ENCODE measurements around the gene MEGF11.

The MEGF11 gene

DNA sequence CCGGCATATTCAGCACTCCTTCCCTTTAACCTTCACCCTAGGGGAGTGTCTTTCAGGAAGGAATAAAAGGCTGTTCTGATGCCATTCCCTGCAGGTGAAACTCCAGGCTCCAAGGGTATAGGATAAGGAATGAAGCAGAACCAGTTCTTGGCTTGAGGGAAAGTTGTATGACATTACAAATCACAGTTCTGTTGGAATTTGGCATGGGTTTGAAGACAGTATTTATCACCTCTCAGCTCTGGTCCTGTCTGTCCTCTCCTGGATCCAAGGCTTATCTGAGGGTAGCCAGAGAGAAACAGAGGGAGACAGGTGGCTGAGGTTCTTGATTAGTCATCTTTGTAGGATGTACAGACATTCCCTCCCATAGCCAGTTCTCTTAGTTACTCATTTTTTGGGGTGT, 347.2 kb downstream of the MEGF11 start:
- no peak for TF ChIP-seq GATA3 (IDR thresholded peaks at IDR 0.05; ENCODE audit: low read depth, low read length)
- no peak for TF ChIP-seq GATA2 (IDR thresholded peaks at IDR 0.05; ENCODE audit: low read depth, low read length)

DNA sequence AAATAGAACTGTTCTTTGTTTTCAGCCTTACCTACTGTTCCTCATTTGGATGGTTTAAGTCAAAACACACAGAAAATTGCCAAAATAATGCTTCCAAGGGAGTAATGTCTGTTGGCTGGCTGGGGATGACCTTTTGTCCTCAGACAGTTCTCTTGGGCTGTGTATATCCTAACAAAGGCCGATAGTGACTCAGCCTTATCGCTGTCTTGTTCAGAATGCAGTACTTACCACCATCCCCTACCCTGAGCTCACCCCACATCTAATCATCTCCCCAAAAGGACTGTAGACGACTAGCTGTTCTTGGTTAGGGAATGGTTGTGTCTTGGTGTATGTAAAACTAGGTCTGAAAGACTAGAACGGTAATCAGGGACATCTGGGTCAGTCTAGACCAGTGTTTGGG, 349.2 kb downstream of the MEGF11 start:
- TF ChIP-seq GATA3 (IDR thresholded peaks at IDR 0.05; ENCODE audit: low read depth, low read length) (no peak), GATA2 (IDR thresholded peaks at IDR 0.05; ENCODE audit: low read depth, low read length) (no peak)

DNA sequence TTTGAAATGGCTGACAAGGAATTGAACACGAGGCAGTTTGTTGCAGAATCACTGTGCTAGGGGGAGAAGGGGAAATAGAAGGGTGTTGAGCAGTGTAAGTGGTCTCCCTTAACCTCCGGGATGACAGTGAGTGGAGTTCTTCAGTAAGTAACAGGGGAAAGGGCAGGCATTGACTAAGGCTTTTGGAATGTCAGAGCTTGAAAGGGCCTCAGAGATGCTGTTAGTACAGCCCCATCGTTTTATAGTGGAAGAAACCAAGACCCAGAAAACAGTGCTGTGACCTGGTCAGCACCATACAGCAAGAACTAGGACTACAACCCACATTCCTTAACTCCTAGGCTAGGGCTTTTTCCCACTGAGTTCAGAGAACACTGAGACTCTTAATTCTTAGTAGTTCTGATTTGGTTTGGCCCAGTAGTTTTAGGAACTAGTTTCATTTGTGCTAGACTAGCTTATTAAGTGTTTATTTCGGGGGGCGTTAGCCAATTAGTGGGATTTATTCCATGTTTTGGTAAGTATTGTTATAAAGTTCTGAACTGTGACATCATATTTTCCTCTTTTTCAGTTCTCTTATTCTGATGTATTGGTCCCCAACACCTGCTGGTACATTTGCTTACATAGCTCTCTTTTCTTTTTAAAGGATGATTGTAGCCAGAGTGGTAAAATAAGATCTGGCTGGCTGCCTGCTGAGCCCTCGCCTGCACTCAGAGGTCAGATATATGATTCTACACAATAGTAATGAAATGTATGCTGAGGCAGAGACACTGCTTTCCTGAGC, 350.1 kb downstream of the MEGF11 start:
- TF ChIP-seq GATA3 (IDR thresholded peaks at IDR 0.05; ENCODE audit: low read depth, low read length) (no peak), GATA2 (IDR thresholded peaks at IDR 0.05; ENCODE audit: low read depth, low read length) (no peak)

DNA sequence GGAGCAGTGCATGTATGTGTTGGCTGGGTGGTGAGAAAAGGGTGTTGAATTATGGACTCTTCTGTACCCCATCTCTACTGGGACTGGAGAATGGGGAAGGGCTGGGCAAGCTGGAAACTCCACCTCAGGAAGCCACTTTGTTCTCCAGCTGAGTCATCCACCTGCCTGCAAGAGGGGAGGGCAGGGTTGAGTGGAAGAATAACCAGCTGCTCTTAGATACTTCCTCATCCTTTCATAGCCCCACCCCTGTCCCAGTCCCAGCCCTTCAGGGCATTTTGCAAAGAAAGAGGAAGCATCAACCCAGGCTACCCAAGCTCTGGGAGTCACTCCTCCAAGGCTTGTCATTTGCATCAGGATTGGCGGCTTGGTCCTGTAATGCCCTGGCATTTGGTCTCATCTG, 351.2 kb downstream of the MEGF11 start:
- TF ChIP-seq GATA3 (IDR thresholded peaks at IDR 0.05; ENCODE audit: low read depth, low read length) (no peak), GATA2 (IDR thresholded peaks at IDR 0.05; ENCODE audit: low read depth, low read length) (no peak)

DNA sequence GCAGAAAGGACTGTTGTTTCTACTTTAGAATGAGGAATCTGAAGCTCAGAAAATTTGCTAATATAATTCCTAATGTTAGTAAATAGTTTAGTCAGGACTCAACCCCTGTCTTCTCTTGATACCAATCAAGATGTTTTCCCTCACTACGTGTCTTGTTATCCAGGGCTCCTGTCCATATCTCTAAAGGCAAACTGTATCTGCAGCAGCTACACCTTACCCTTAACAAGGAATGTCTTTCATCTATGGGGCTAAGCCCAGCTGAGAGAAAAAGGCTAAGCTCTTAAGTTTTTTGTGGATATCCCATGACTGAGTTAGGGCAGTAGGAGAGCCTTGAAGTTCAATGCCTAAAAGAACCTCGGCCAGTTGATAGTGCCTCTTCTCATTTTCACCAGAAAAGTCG, 351.7 kb downstream of the MEGF11 start:
- no peak for TF ChIP-seq GATA3 (IDR thresholded peaks at IDR 0.05; ENCODE audit: low read depth, low read length)
- no peak for TF ChIP-seq GATA2 (IDR thresholded peaks at IDR 0.05; ENCODE audit: low read depth, low read length)

DNA sequence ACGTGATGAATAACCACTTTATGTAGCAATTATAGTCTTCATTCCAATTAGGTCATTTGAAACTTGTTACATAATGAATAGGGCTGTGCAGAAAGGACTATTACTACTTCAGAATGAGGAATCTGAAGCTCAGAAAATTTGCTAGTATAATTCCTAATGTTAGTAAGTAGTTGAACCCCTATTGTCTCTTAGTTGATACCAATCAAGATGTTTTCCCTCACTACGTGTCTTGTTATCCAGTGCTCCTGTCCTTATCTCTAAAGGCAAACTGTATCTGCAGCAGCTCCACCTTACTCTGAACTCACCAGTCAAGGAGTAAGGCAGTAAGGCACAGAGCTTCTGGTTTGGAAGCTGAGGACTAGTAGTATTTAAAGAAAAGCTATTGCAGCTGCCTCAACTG, 352.2 kb downstream of the MEGF11 start:
- TF ChIP-seq GATA2 (IDR thresholded peaks at IDR 0.05; ENCODE audit: low read depth, low read length), result no peak
- no peak for TF ChIP-seq GATA3 (IDR thresholded peaks at IDR 0.05; ENCODE audit: low read depth, low read length)

DNA sequence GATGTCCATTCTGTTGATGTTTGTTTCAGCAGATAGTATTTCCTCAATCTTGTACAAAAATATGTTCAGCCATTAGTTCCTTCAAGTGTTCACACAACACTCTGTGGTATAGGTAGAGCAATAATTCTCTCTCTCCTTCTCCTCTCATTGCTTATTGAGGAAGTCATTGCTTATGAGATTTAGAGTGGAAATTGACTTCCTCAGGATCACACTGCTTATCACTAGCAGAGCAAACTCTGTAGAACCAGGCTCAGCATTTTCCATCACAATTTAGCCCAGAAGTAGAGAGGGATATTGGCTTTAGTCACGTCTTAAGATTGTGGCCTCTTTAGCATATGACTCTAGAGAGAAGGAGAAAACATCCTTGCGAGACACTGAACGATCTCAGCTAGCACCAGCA, 353.1 kb downstream of the MEGF11 start:
- TF ChIP-seq GATA2 (IDR thresholded peaks at IDR 0.05; ENCODE audit: low read depth, low read length) (no peak), GATA3 (IDR thresholded peaks at IDR 0.05; ENCODE audit: low read depth, low read length) (no peak)

DNA sequence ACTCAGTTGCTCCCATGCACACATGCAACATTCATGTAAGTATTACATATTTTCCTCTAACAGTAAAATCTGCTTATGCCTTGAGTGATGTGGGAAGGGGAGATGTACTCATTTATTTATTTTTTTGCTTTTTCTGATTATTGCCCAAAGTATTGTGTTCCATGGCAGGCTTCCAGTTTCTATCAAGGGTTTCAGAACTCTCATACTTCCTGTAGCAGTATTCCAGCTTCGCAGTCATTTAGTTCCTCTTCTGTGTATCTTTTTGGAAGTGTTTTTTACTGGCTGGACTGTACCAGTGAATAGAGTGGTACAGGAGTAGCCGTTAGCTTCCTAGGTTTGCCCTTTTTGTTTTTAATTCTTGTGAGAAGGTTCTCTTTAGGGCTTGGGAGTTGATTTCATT, 357.3 kb downstream of the MEGF11 start:
- TF ChIP-seq GATA2 (IDR thresholded peaks at IDR 0.05; ENCODE audit: low read depth, low read length) (no peak), GATA3 (IDR thresholded peaks at IDR 0.05; ENCODE audit: low read depth, low read length) (no peak)

DNA sequence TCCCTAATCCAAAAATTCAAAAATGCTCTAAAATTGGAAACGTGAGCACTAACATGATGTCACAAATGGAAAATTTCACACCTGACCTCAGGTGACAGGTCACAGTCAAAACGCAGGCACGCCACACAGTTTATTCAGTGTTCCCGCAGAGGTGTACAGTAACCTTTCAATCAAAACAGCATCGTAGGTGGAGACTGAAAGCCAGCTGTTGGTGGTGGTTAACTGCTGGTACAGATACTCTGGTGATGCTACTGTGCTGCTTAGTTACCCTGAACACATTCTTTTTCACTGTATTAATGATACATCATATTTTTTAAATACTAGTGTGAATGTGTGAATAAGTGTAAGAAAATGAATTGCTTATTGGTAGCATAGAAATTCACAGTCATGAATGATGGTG, 360.5 kb downstream of the MEGF11 start:
- TF ChIP-seq GATA3 (IDR thresholded peaks at IDR 0.05; ENCODE audit: low read depth, low read length), result no peak
- no peak for TF ChIP-seq GATA2 (IDR thresholded peaks at IDR 0.05; ENCODE audit: low read depth, low read length)

DNA sequence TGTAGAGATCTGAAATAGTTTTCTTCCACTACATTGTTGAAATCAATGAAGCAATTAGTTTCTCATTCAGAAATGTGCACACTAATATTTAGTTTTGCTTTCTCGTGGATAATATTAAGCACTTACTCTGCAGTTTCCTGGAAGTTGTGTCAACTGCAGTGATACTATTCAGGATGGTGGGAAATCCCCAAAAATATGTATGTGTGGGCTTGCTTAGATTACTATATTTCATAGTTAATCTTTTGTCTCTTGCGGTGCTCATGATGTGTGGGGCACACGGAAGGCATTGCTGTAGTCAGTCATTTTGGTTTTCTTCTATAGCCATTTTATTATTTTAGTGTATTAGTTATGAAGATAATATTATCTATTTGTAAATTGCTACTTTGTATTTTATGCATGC, 364.6 kb downstream of the MEGF11 start:
- TF ChIP-seq GATA2 (IDR thresholded peaks at IDR 0.05; ENCODE audit: low read depth, low read length) (no peak), GATA3 (IDR thresholded peaks at IDR 0.05; ENCODE audit: low read depth, low read length) (no peak)

DNA sequence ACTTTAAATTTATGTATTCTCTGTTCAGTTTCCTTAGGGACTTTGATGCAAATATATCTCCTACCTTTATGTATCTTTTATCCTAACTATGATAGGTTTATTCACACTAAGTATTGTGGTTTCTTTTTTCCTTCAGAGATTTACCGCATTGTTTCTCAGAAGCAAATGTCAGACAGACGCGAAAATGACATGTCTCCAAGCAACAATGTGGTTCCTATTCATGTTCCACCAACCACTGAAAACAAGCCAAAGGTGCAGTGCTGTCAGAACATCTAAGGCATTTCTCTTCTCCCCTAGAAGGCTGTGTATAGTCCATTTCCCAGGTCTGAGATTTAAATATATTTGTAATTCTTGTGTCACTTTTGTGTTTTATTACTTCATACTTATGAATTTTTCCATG, 366.0 kb downstream of the MEGF11 start:
- TF ChIP-seq GATA3 (IDR thresholded peaks at IDR 0.05; ENCODE audit: low read depth, low read length) (no peak), GATA2 (IDR thresholded peaks at IDR 0.05; ENCODE audit: low read depth, low read length) (no peak)

DNA sequence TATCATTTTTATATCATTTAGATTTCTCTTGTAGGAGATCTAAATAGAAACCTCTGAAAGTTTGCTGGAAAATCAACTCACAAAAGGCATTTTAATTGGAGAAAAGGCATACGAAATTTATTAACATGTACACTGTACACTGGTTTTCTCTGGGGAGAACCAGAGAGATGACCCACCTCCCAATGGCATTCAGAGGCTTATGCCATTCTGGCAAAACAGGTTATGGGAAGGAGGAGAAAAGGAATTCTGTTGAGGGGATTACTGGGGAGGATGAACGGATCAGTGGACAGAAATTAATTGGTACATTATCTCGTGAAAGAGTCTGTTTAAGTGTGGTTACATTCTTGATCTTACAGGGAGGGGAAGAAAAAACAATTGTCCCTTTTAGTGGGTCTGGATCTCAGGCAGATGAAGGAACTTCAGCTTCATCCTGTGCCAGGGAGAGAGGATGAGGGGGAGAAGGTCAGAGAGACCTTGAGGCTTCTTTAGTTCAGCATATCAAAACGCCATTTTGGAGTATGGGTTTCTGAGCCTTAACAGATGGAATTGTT, 367.8 kb downstream of the MEGF11 start:
- TF ChIP-seq GATA3 (IDR thresholded peaks at IDR 0.05; ENCODE audit: low read depth, low read length), result no peak
- TF ChIP-seq GATA2 (IDR thresholded peaks at IDR 0.05; ENCODE audit: low read depth, low read length), result no peak

DNA sequence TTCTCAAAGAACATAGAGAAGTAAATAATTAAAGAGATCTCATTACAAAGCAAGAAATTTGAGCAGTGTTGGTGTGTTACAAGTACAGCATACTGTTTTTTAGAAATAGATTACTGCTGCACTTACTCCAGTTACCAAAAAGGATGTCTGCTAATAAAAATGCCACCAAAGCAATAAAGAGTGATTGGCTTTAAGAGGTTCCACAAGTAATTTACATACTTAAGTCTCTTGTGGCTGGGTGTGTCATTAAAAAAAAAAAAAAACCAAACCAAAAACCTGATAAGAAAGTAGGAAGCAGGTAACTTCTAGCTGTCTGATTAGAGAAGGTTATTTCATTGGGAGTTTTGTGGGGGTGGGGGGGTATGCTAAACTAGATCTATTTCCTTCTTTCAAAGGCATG, 369.0 kb downstream of the MEGF11 start:
- TF ChIP-seq GATA2 (IDR thresholded peaks at IDR 0.05; ENCODE audit: low read depth, low read length) (no peak), GATA3 (IDR thresholded peaks at IDR 0.05; ENCODE audit: low read depth, low read length) (no peak)

DNA sequence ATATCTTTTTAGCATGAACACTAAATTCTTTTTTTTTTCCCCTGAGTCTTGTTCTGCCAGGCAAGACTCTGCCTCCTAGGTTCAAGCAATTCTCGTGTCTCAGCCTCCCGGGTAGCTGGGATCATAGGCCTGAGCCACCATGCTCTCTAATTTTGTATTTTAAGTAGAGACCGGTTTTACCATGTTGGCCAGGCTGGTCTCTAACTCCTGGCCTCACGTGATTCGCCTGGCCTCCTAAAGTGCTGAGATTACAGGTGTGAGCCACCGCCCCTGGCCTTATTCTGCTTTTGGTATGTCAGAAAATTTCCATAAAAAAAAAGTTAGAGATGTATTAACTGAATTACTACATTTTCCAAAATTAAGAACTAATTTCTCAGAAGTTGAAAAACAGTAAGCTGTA, 370.0 kb downstream of the MEGF11 start:
- no peak for TF ChIP-seq GATA2 (IDR thresholded peaks at IDR 0.05; ENCODE audit: low read depth, low read length)
- no peak for TF ChIP-seq GATA3 (IDR thresholded peaks at IDR 0.05; ENCODE audit: low read depth, low read length)

DNA sequence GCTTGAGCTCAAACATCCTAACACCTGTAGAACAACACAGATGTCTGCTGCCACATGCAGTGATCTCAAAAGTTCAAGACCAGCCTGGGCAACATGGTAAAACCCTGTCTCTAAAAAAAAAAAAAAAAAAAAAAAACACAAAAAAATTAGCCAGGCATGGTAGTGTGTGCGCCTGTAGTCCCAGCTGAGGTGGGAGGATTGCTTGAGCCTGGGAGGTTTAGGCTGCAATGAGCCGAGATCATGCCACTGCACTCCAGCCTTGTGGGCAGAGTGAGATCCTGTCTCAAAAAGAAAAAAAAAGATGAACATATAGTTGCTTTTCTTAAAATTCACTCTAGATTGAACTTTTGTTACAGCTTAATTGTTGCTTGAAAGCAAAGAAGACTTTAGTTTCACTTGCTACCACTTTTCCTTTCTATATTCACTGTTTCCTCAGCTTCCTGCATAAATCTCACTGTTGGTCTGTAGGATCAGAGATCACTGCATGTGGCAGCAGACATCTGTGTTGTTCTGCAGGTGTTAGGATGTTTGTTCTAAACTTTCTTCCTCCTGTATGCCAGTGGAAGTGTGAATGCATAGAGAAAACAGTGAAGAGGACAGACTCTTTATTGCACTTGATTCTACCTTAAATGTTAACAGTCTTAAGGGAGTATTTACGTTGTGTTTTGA, 371.6 kb downstream of the MEGF11 start:
- TF ChIP-seq GATA2 (IDR thresholded peaks at IDR 0.05; ENCODE audit: low read depth, low read length) (no peak), GATA3 (IDR thresholded peaks at IDR 0.05; ENCODE audit: low read depth, low read length) (no peak)
